Activated B cell treated with CpG ODN at 0.5 μM for 24 hours (primary cell): ENCODE measurements around the gene NYNRIN. TPM values are rescaled to one million over a fixed set of nuclear protein-coding genes. Genes with fewer than 3 reads are reported as not detected.

Experiments
- ATAC-seq: fragments of 200-7000 bp; cut with Tn5 transposase; one replicate; pipeline ENCODE4 v1.10.0; 2021; ENCODE audit warnings: low read depth, mild to moderate bottlenecking, moderate library complexity
- CTCF ChIA-PET: fragments of 350-600 bp; sonication (Branson Sonifier 250); formaldehyde crosslinking; loops from one replicate; lab custom pipeline; 2021; ENCODE audit warnings: antibody characterized with exemption; lab: Charles Lee
- POLR2A ChIA-PET: fragments of 350-600 bp; sonication (Branson Sonifier 250); formaldehyde crosslinking; loops from one replicate; lab custom pipeline; 2021; ENCODE audit warnings: antibody characterized with exemption; lab: Charles Lee
- DNase-seq: peaks from one replicate; pipeline ENCODE4 v3.0.0; 2022
- H3K27ac Mint-ChIP-seq: one replicate; pipeline ENCODE4 v1.8.0; 2020; ENCODE audit warnings: mixed read lengths
- H3K27me3 Mint-ChIP-seq: one replicate; pipeline ENCODE4 v1.8.0; 2021; ENCODE audit warnings: mixed read lengths
- H3K36me3 Mint-ChIP-seq: one replicate; pipeline ENCODE4 v1.8.0; 2021; ENCODE audit warnings: low read depth, mixed read lengths
- H3K4me1 Mint-ChIP-seq: one replicate; pipeline ENCODE4 v1.8.0; 2021; ENCODE audit warnings: mixed read lengths
- H3K4me3 Mint-ChIP-seq: one replicate; pipeline ENCODE4 v1.8.0; 2020; ENCODE audit warnings: mild to moderate bottlenecking, mixed read lengths
- H3K9me3 Mint-ChIP-seq: one replicate; pipeline ENCODE4 v1.8.0; 2020; ENCODE audit warnings: mixed read lengths
- CTCF ChIP-seq: fragments of 200-600 bp; IDR thresholded peaks from one replicate; pipeline ENCODE4 v1.8.0; 2022; ENCODE audit warnings: antibody characterized with exemption, mild to moderate bottlenecking
- intact Hi-C: fragments of 100-400 bp; cut with micrococcal nuclease; formaldehyde crosslinking; loops from one replicate; pipeline ENCODE4 v1.15.1; 2024
- total RNA-seq: library from RNA; stranded (reverse); gene quantifications from 2 replicates; pipeline ENCODE4 v1.2.3, GENCODE V29; 2022

NYNRIN gene
- total RNA-seq, 1 donor from 2014 or later: 0.04 TPM

GRCh38 chr14:24417832-24418491, 19.2 kb downstream of the NYNRIN start:
- peaks cover 27% of the 10 kb centered on the region for H3K27me3 Mint-ChIP-seq
- no peak for ATAC-seq
- H3K4me3 Mint-ChIP-seq: no peak overlapping the region

GRCh38 chr14:24418492-24418873, 19.7 kb downstream of the NYNRIN start:
- DNase-seq: no peak
- POLR2A ChIA-PET: interaction anchor here (1.2 to 2.0 kb wide), 3 partner anchors 11 to 79 kb away, joined by 3 to 9 read pairs (median 5); partner anchors contain the start of genes CBLN3, KHNYN and RIPK3

More at GRCh38 chr14:24417832-24418491, 19.2 kb downstream of the NYNRIN start:
- Mint-ChIP-seq H3K4me1 (no peaks in the 10 kb centered on the region), H3K27ac (no peak overlapping the region), H3K36me3 (no peaks in the 10 kb centered on the region), H3K9me3 (no peaks in the 10 kb centered on the region)
- CTCF ChIA-PET: interaction anchor here (0.8 to 1.3 kb wide), 3 partner anchors 9 to 84 kb away, joined by 3 to 4 read pairs (median 4); no protein-coding TSS in a partner anchor
- intact Hi-C loops: no loop called here
- POLR2A ChIA-PET: interaction anchor here (1.3 kb wide), 1 partner anchor 52 kb away, joined by 5 read pairs; no protein-coding TSS in a partner anchor
- TF ChIP-seq CTCF: no peak
- no peak for DNase-seq

GRCh38 chr14:24422261-24422660, 23.5 kb downstream of the NYNRIN start:
- Mint-ChIP-seq H3K36me3 (no peaks in the 10 kb centered on the region), H3K4me1 (no peaks in the 10 kb centered on the region), H3K4me3 (no peak overlapping the region), H3K9me3 (no peaks in the 10 kb centered on the region), H3K27me3 (peaks cover 14% of the 10 kb centered on the region), H3K27ac (no peak overlapping the region)
- no peak for ATAC-seq
- TF ChIP-seq CTCF: no peak
- CTCF ChIA-PET: interaction anchor here (1.9 kb wide), 1 partner anchor 9 kb away, joined by 6 read pairs; no protein-coding TSS in a partner anchor
- no peak for DNase-seq
- intact Hi-C loops: no loop called here
- POLR2A ChIA-PET: interaction anchor here (0.7 to 1.0 kb wide), 2 partner anchors 20 to 56 kb away, joined by 3 to 8 read pairs; no protein-coding TSS in a partner anchor

More at GRCh38 chr14:24418492-24418873, 19.7 kb downstream of the NYNRIN start:
- no peaks in the 10 kb centered on the region for H3K36me3 Mint-ChIP-seq
- no peak for TF ChIP-seq CTCF
- no peaks in the 10 kb centered on the region for H3K4me1 Mint-ChIP-seq
- no peak for ATAC-seq
- H3K9me3 Mint-ChIP-seq: no peaks in the 10 kb centered on the region
- CTCF ChIA-PET: interaction anchor here (0.7 to 1.4 kb wide), 4 partner anchors 9 to 85 kb away, joined by 3 to 7 read pairs (median 4); no protein-coding TSS in a partner anchor
- H3K27ac Mint-ChIP-seq: no peak overlapping the region
- no peak overlapping the region for H3K4me3 Mint-ChIP-seq
- peaks cover 27% of the 10 kb centered on the region for H3K27me3 Mint-ChIP-seq
- intact Hi-C loops: no loop called here

GRCh38 chr14:24422694-24423601, 24.1 kb downstream of the NYNRIN start:
- no peaks in the 10 kb centered on the region for H3K36me3 Mint-ChIP-seq
- intact Hi-C loops: no loop called here
- peaks cover 11% of the 10 kb centered on the region for H3K27me3 Mint-ChIP-seq
- H3K27ac Mint-ChIP-seq: no peak overlapping the region
- DNase-seq: no peak
- peaks cover 2% of the 10 kb centered on the region for H3K4me1 Mint-ChIP-seq
- ChIA-PET CTCF (interaction anchor here (1.3 to 1.9 kb wide), 2 partner anchors 9 to 57 kb away, joined by 3 to 6 read pairs; no protein-coding TSS in a partner anchor), POLR2A (interaction anchor here (0.7 to 2.8 kb wide), 2 partner anchors 57 kb away, joined by 3 to 11 read pairs; no protein-coding TSS in a partner anchor)
- no peak for ATAC-seq
- H3K9me3 Mint-ChIP-seq: no peaks in the 10 kb centered on the region
- H3K4me3 Mint-ChIP-seq: no peak overlapping the region
- TF ChIP-seq CTCF: no peak
